Stimulated activated CD8-positive, alpha-beta memory T cell treated with anti-CD3 and anti-CD28 coated beads, Interleukin-4, amount 100 ng/mL, for 4 hours (primary cell): Measurements from ENCODE around the gene PYGO2.

ENCODE experiments used
- DNase-seq, 2 donors: peaks; one replicate each; pipeline ENCODE4 v3.0.0-alpha.2; 2020; ENCODE audit warnings: low read depth in 2 of 2, low spot score in 1 of 2

PYGO2 gene

DNA sequence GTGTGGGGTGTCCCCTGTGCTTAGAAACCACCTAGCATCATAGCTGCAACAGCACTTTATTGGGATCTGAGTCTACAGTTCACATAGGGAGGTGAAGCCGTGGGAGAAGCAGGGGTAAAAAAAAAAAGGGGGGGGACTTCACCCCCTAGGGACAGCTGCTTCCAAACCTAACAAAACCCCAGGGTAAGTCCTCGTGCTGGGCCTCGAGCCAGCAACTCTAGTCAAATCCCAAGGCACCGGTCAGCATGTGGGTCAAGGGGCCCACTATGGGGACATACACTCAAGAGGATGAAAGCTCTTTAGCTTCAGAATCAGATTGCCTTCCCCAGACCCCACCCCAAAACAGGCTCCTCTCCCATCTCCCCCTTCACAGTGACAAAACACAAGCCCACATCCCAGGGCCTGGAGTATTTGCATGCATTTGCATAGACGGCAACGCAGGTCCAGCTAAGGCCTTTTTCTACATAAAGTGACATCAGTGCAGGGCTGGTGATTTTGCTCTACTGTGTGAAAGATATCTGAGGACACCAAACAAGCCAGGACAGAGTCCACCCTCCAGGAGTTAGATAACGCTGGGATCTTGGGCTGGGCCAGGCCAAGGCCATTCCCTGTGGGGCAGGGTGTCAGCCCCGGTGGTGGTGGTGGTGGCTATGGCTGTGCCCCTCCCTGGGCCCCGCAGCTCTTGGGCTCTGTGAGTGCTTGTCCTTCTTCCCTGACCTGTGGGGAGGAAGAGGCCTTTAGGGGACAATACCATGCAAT, 17.0 kb downstream of the PYGO2 start:
- DNase-seq, result no peak

GRCh38 chr1:154943649-154944400, 17.8 kb downstream of the PYGO2 start:
- no peak for DNase-seq

- DNase-seq, result no peak
Observed at GRCh38 chr1:154941333-154942013, 20.1 kb downstream of the PYGO2 start.

DNA sequence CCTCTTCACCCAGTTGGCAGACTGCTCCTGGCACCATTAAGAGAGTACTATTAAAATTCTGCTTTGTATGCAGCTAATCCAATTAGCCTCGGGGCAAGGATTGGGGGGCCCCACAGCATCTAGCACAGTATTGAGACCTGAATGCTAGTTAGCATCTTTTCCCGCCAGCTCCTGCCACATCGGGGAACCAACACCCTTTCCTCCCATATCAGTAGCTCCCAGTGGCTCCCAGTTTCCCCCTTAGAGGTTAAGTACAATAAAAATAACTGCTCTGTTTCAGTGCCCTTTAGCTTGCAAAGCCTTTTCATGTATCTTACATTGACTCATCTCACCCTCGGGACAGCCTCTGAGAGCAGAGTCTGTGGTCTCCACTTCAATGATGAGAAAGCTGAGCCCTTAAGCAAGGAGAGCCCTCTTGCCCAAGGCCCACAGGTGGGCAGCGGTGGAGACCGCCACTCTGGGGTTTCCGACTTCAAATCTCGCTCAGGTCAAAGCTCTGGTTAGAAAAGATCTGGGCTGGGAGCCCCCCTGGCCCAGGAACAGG, 20.9 kb downstream of the PYGO2 start:
- no peak for DNase-seq

DNA sequence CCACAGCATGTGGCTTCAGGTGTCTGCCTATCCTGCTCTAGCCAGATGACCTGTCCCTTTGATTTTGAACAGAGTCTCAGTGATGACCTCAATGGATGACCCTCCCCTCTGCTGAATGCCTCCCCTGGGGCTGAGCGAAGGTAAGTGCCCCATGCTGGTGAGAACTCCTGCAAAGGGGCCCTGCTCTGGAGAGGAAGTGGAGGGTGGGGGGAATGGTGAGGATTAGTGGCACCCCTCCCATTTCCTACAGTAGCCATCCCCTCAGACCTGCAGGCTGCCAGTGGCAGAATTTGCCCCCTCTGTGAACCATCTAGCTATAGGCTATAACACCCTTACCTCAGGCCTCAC, 21.4 kb downstream of the PYGO2 start:
- DNase-seq, result no peak

- DNase-seq, result no peak
Observed at GRCh38 chr1:154938604-154939399, 22.8 kb downstream of the PYGO2 start.

DNA sequence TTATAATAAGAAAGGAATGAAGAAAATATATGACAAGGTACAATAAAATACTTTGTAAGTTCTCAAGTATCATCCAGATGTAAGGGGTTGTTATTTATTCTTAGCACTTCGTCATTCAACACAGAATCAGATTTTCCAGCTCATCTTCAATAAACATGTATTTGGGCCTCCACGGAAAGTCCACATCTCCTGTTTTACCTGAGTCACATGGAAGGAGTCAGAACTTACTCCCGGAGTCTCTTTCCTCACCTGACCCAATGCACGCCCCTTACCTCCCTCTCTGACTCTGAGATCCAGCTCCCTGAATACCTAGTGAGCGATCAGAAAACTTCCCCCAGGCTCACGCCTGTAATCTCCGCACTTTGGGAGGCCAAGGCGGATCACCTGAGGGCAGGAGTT, 23.6 kb downstream of the PYGO2 start:
- DNase-seq, result no peak

DNA sequence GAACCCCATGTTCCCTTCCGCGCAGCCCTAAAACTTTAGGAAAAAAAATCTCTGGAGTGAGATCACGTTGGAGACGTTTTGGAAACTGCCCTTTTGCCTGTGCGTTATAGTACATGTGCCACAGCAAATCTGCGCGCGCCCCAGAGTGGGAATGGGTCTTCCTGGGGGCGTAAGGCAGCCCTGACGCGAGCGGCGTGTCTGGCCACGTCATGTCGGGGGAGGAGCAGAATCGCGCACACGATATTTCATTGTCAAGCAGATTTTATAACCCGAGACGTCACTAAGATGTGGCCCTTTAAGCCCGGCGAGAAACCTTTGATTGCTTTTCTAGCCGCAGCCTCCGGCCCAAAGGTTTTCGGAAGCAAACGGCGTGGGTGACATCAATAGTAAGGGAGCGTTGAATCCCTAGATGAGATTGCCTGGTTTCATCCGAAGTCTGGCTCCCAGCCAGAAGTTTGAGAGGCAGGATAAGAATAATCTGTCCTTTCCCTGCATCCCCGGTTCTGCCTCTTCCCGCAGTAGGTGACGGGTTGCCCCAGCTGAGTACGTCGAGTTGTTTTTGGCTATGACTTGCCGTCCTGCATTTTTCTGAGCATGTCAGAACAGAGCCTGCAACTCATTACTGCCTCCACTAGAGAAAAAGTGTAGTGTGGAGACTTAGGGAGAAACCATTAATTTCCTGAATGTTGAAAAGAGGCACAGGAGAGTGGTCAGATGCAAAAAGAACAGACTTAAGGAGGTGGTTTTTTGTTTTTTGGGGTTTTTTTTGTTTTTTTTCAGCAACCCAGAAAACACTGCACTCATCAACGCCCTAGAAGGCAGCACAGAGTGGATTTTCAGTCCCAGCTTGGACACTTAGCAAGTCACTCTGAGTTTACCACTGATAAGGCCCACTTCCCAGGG, 24.2 kb downstream of the PYGO2 start:
- peak; percentile 70 to 79 for DNase-seq

- peak; percentile 91 to 94 for DNase-seq
Observed at GRCh38 chr1:154936555-154937084, 25.0 kb downstream of the PYGO2 start, which contains the start of gene PMVK. Gene PMVK, minus strand, starts transcription at chr1:154936719. Its CDS starts 34 bp downstream, at chr1:154936685.

DNA sequence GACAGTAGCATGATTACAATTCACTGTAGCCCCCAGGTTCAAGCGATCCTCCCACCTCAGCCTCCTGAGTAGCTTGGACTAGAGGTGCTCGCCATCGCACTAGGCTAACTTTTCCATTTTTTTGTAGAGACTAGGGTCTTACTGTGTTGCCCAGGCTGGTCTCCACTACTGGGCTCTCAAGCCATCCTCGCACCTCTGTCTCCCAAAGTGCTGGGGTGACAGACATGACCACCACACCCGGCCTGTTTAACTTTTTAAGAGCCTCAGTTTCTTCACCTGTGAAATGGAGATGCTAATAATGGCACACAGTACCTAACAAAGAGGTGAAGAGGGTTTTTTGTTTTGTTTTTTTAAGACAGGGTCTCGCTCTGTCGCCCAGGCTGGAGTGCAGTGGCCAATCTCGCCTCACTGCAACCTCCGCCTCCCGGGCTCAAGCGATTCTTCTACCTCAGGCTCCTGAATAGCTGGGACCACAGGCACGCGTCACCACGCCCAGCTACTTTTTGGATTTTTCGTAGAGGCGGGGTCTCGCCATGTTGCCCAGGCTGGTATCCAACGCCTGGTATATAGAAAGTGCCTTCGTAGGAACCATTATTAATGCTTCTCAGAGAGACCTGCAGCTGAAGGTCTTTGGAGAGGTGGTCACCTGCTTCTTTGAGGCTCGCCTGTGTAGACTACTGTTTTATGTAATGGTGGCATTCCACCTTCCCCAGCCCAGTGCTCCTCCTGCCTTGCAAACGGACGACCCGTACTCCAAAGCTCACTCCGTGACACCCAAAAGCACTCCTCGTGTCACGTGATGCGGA, 25.6 kb downstream of the PYGO2 start:
- no peak for DNase-seq

GRCh38 chr1:154934358-154934948, 27.1 kb downstream of the PYGO2 start:
- no peak for DNase-seq

GRCh38 chr1:154931940-154932487, 29.6 kb downstream of the PYGO2 start:
- no peak for DNase-seq

GRCh38 chr1:154926201-154926600, 35.4 kb downstream of the PYGO2 start:
- DNase-seq, result no peak

DNA sequence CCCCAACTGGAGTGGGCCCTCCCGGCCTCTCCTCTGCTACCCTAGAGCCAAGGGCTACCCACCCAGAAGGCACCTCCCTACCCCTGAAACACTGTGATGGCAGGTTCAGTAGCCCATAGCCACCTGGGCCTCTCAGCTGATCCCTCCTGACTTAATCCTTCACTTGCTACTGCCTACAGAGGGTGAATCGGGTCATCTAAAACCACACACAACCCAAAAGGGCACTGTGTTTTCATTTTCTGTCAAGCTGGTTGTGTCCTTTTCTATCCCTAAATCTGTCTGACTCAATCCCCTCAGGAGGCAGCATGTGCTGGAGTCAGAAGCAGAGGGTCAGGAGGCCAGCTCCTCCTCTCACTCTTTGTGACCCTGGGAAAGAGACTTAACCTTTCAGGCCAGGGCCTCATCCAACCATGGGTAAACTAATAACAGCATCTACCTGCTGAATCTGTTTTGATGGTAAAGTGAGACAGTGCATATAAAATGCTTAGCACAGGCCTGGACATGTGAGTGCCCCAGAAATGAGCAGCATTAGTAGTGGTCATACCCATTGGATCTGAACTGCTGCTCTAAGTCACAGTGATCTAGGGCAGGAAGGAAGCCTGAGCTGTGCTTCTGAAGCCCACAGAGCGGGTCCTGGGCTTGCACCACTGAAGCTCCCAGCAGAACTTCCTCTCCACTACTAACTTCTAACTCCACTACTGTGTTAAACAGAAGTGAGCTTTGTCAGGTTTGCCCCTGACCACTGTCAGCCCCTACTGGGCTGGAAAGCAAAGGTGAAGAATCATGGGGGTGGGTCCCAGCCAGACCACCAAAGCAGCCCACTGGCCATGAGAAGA, 36.0 kb downstream of the PYGO2 start:
- DNase-seq, result no peak

DNA sequence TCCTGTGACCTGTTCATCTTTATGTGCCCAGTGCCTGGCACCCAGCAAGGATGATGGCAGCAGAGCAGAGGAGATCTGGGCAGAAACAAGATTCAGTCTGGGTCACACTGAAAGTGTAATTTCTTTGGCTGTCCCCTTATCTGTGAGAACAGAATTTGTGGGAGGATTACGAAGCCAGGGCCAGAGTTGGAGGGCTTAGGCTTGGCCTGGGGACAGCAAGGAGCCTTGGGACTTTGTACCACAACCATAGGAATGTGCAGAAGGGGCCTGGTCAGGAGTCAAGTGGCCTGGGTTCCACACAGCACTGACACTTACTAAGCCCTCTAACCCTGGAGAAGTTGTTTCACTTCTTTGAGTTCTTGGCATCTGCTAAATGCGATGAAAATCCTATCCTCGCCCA, 37.9 kb downstream of the PYGO2 start:
- no peak for DNase-seq

GRCh38 chr1:154913273-154913672, 48.3 kb downstream of the PYGO2 start:
- no peak for DNase-seq

DNA sequence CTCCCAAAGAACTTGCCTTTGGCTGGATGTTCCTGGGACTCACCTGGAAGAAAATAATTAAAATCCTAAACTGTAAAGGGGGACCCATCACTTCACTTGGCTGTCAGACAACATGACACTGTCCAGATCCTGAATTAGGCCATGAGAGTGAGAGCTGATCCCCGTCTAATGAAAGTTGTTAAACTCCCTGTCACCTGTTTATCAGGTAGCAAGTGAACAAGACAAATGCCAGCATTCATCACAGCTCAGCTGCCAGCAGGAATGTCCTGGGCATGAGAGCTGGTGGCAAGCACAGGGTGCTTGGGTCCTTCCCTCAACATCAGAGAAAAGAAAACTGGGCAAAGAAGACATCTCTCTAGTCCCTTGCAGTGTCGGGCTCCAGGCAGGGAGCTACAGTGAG, 48.8 kb downstream of the PYGO2 start:
- DNase-seq, result no peak
